HepG2 (cell line): ENCODE data around the gene ZNF771. TPM values are rescaled to one million over a fixed set of nuclear protein-coding genes. Genes with fewer than 3 reads are reported as not detected.

Source experiments
- FLYWCH1 ChIP-seq: sonication (generic); formaldehyde crosslinking; IDR thresholded peaks from 2 replicates; pipeline ENCODE4 v1.8.1; 2023; ENCODE audit warnings: mild to moderate bottlenecking, missing genetic modification reagents
- HNRNPH1 ChIP-seq: fragments of 200-400 bp; formaldehyde crosslinking; optimal IDR thresholded peaks from 2 replicates; pipeline ENCODE3; 2017; ENCODE audit warnings: mild to moderate bottlenecking, low read depth, low read length
- NFE2L1 ChIP-seq: sonication (generic); formaldehyde crosslinking; IDR thresholded peaks from 2 replicates; pipeline ENCODE4 v1.4.0; 2020; ENCODE audit warnings: missing genetic modification reagents, mild to moderate bottlenecking, borderline replicate concordance
- NFYB ChIP-seq: sonication (generic); formaldehyde crosslinking; IDR thresholded peaks from 2 replicates; pipeline ENCODE4 v1.4.0; 2020; ENCODE audit warnings: missing genetic modification reagents
- NR1H2 ChIP-seq: sonication (generic); formaldehyde crosslinking; IDR thresholded peaks from 2 replicates; pipeline ENCODE4 v1.8.1; 2022; ENCODE audit warnings: low read depth, missing genetic modification reagents, borderline replicate concordance
- NRL ChIP-seq: sonication (generic); formaldehyde crosslinking; IDR thresholded peaks from 2 replicates; pipeline ENCODE4 v1.5.0; 2020; ENCODE audit warnings: missing genetic modification reagents, mild to moderate bottlenecking, moderate library complexity, borderline replicate concordance
- PAF1 ChIP-seq: IDR thresholded peaks from 2 replicates; pipeline ENCODE4 v1.6.1; 2016; ENCODE audit warnings: missing genetic modification reagents, missing compliant biosample characterization
- SKI ChIP-seq: fragments of 450-650 bp; IDR thresholded peaks from one replicate; pipeline ENCODE4 v1.6.1; 2018; ENCODE audit warnings: mild to moderate bottlenecking; ENCODE audit not compliant: partially characterized antibody
- ZFYVE20 ChIP-seq: sonication (generic); formaldehyde crosslinking; IDR thresholded peaks from 2 replicates; pipeline ENCODE4 v1.8.0; 2023; ENCODE audit warnings: low read depth, mild to moderate bottlenecking, moderate library complexity, missing genetic modification reagents, borderline replicate concordance
- ZNF34 ChIP-seq: sonication (generic); formaldehyde crosslinking; IDR thresholded peaks from 2 replicates; pipeline ENCODE4 v1.4.0; 2020; ENCODE audit warnings: mild to moderate bottlenecking, missing genetic modification reagents, borderline replicate concordance
- ZNF441 ChIP-seq: sonication (generic); formaldehyde crosslinking; IDR thresholded peaks from 2 replicates; pipeline ENCODE4 v1.7.0; 2021; ENCODE audit warnings: missing genetic modification reagents, borderline replicate concordance
- ZNF484 ChIP-seq: sonication (generic); formaldehyde crosslinking; IDR thresholded peaks from 2 replicates; pipeline ENCODE4 v1.5.1; 2020; ENCODE audit warnings: mild to moderate bottlenecking, low read depth, missing genetic modification reagents, borderline replicate concordance
- ZNF546 ChIP-seq: sonication (generic); formaldehyde crosslinking; conservative IDR thresholded peaks from 2 replicates; pipeline ENCODE4 v1.8.1; 2023; ENCODE audit warnings: mild to moderate bottlenecking, missing genetic modification reagents
- ZNF547 ChIP-seq: sonication (generic); formaldehyde crosslinking; IDR thresholded peaks from 2 replicates; pipeline ENCODE4 v1.5.1; 2020; ENCODE audit warnings: mild to moderate bottlenecking, missing genetic modification reagents
- ZNF570 ChIP-seq: sonication (generic); formaldehyde crosslinking; IDR thresholded peaks from 2 replicates; pipeline ENCODE4 v1.4.0; 2020; ENCODE audit warnings: mild to moderate bottlenecking, missing genetic modification reagents, borderline replicate concordance
- ZNF629 ChIP-seq: sonication (generic); formaldehyde crosslinking; conservative IDR thresholded peaks from 2 replicates; pipeline ENCODE4 v1.5.0; 2020; ENCODE audit warnings: missing genetic modification reagents
- ZNF724P ChIP-seq: sonication (generic); formaldehyde crosslinking; IDR thresholded peaks from 2 replicates; pipeline ENCODE4 v1.8.0; 2022; ENCODE audit warnings: missing genetic modification reagents, borderline replicate concordance
- ZNF737 ChIP-seq: sonication (generic); formaldehyde crosslinking; IDR thresholded peaks from 2 replicates; pipeline ENCODE4 v1.5.0; 2020; ENCODE audit warnings: missing genetic modification reagents, mild to moderate bottlenecking, borderline replicate concordance
- polyA plus RNA-seq, 8 experiments: library from polyadenylated mRNA; depleted of rRNA in 3 of 8; stranded (reverse) in 7 of 8; unstranded in 1 of 8; fragments of >200 nt; fragmentation: Illumina TruSeq in 4 of 8; extraction: Trizol in 4 of 8; gene quantifications; 2 replicates each; pipeline versions ENCODE4 v1.2.1 to v1.2.3, GENCODE V29; 2011 to 2016; ENCODE audit warnings: low read depth in 4 of 8, missing spikeins in 1 of 8, mixed read lengths in 1 of 8; ENCODE audit not compliant: insufficient read depth in 1 of 8
- total RNA-seq, 5 experiments: library from RNA; depleted of rRNA; stranded (reverse); fragments of >200 nt; fragmentation: Illumina TruSeq; extraction: Trizol; gene quantifications; 2 replicates each; pipeline ENCODE4 v1.2.3, GENCODE V29; 2016; ENCODE audit warnings: low read depth in 1 of 5
- TF ChIP-seq, protein P1 (sequence below): sonication (generic); formaldehyde crosslinking; conservative IDR thresholded peaks from 2 replicates; pipeline ENCODE4 v1.4.0; 2020; ENCODE audit warnings: missing genetic modification reagents
- TF ChIP-seq, protein P2 (sequence below): sonication (generic); formaldehyde crosslinking; IDR thresholded peaks from 2 replicates; pipeline ENCODE4 v1.4.0; 2020; ENCODE audit warnings: missing genetic modification reagents
- TF ChIP-seq, protein P3 (sequence below): sonication (generic); formaldehyde crosslinking; IDR thresholded peaks from 2 replicates; pipeline ENCODE4 v1.4.0; 2020; ENCODE audit warnings: missing genetic modification reagents, borderline replicate concordance
- TF ChIP-seq, protein P4 (sequence below), 2 experiments: fragments of 450-650 bp in 1 of 2; sonication (generic) in 1 of 2; formaldehyde crosslinking; IDR thresholded peaks; 2 replicates each; pipeline versions ENCODE4 v1.5.0 to v1.8.0; 2020 to 2022; ENCODE audit warnings: mild to moderate bottlenecking in 1 of 2, missing genetic modification reagents in 1 of 2

Gene ZNF771
- total and polyA plus RNA-seq, 2 of the 13 experiments (the other 11 are each of a cell fraction or from before 2014, with no cell fraction given): 5.0 to 11.8 TPM

DNA sequence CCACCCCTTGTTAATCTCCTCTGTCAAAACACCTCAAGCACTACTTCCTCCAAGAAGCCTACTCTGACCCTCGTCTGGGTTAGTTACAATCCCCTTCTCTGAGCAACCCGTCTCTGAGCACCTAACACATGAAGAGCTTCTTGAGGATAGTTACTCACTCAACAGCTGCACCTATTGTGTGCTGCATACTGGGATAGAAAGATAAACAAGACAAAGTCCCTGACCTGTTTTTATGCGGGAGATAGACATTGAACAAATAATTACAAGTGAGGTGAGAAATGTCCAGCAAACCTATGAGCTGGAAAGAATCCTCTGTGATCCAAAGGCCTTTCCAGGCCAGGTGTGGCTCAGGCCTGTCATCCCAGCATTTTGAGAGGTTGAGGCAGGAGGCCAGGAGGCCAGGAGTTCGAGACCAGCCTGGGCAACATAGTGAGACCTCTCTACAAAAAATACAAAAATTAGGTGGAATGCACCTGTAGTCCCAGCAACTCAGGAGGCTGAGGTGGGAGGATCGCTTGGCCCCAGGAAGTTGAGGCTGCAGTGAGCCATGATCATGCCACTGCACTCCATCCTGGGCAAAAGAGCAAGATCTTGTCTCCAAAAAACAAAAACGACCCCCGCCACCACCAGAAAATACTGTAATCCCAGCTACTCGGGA is 5.5 kb upstream of the ZNF771 start (continued):
- no peak for TF ChIP-seq NFE2L1 (CRISPR knock-in tag)
- no peak for TF ChIP-seq ZNF34 (CRISPR knock-in tag)
- TF ChIP-seq ZNF737 (CRISPR knock-in tag): no peak
- TF ChIP-seq ZNF724P (CRISPR knock-in tag): no peak
- TF ChIP-seq, protein P1, sequence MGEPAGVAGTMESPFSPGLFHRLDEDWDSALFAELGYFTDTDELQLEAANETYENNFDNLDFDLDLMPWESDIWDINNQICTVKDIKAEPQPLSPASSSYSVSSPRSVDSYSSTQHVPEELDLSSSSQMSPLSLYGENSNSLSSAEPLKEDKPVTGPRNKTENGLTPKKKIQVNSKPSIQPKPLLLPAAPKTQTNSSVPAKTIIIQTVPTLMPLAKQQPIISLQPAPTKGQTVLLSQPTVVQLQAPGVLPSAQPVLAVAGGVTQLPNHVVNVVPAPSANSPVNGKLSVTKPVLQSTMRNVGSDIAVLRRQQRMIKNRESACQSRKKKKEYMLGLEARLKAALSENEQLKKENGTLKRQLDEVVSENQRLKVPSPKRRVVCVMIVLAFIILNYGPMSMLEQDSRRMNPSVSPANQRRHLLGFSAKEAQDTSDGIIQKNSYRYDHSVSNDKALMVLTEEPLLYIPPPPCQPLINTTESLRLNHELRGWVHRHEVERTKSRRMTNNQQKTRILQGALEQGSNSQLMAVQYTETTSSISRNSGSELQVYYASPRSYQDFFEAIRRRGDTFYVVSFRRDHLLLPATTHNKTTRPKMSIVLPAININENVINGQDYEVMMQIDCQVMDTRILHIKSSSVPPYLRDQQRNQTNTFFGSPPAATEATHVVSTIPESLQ (CRISPR knock-in tag): no peak
- TF ChIP-seq ZNF546: no peak
- no peak for TF ChIP-seq HNRNPH1
- TF ChIP-seq NRL: no peak
- TF ChIP-seq, protein P2, sequence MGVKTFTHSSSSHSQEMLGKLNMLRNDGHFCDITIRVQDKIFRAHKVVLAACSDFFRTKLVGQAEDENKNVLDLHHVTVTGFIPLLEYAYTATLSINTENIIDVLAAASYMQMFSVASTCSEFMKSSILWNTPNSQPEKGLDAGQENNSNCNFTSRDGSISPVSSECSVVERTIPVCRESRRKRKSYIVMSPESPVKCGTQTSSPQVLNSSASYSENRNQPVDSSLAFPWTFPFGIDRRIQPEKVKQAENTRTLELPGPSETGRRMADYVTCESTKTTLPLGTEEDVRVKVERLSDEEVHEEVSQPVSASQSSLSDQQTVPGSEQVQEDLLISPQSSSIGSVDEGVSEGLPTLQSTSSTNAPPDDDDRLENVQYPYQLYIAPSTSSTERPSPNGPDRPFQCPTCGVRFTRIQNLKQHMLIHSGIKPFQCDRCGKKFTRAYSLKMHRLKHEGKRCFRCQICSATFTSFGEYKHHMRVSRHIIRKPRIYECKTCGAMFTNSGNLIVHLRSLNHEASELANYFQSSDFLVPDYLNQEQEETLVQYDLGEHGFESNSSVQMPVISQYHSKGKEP (CRISPR knock-in tag): no peak
- no peak for TF ChIP-seq ZNF570 (CRISPR knock-in tag)
- no peak for TF ChIP-seq PAF1
- TF ChIP-seq SKI: peak; percentile 83
- no peak for TF ChIP-seq ZFYVE20 (CRISPR knock-in tag)
- no peak for TF ChIP-seq ZNF547 (CRISPR knock-in tag)
- TF ChIP-seq ZNF484 (CRISPR knock-in tag): no peak
- TF ChIP-seq ZNF629 (CRISPR knock-in tag): peak; percentile 91
- peak; percentile 78 for TF ChIP-seq ZNF441 (CRISPR knock-in tag)
- TF ChIP-seq, protein P3, sequence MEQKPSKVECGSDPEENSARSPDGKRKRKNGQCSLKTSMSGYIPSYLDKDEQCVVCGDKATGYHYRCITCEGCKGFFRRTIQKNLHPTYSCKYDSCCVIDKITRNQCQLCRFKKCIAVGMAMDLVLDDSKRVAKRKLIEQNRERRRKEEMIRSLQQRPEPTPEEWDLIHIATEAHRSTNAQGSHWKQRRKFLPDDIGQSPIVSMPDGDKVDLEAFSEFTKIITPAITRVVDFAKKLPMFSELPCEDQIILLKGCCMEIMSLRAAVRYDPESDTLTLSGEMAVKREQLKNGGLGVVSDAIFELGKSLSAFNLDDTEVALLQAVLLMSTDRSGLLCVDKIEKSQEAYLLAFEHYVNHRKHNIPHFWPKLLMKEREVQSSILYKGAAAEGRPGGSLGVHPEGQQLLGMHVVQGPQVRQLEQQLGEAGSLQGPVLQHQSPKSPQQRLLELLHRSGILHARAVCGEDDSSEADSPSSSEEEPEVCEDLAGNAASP (CRISPR knock-in tag): peak; percentile 87; the same call in 1 of the 2 replicates
- no peak for TF ChIP-seq FLYWCH1 (CRISPR knock-in tag)
- TF ChIP-seq NR1H2 (CRISPR knock-in tag): no peak
- TF ChIP-seq, protein P4, sequence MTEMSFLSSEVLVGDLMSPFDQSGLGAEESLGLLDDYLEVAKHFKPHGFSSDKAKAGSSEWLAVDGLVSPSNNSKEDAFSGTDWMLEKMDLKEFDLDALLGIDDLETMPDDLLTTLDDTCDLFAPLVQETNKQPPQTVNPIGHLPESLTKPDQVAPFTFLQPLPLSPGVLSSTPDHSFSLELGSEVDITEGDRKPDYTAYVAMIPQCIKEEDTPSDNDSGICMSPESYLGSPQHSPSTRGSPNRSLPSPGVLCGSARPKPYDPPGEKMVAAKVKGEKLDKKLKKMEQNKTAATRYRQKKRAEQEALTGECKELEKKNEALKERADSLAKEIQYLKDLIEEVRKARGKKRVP (CRISPR knock-in tag; IDR thresholded peaks at IDR 0.05): no peak
- no peak for TF ChIP-seq NFYB (CRISPR knock-in tag)
